ENCODE measurements around the gene SPATS2. TPM values are rescaled to one million over a fixed set of nuclear protein-coding genes. Genes with fewer than 3 reads are reported as not detected.

SPATS2 gene
- total and polyA plus RNA-seq, 7 donors = 4.4 to 10.6 (median 9.1) TPM

DNA sequence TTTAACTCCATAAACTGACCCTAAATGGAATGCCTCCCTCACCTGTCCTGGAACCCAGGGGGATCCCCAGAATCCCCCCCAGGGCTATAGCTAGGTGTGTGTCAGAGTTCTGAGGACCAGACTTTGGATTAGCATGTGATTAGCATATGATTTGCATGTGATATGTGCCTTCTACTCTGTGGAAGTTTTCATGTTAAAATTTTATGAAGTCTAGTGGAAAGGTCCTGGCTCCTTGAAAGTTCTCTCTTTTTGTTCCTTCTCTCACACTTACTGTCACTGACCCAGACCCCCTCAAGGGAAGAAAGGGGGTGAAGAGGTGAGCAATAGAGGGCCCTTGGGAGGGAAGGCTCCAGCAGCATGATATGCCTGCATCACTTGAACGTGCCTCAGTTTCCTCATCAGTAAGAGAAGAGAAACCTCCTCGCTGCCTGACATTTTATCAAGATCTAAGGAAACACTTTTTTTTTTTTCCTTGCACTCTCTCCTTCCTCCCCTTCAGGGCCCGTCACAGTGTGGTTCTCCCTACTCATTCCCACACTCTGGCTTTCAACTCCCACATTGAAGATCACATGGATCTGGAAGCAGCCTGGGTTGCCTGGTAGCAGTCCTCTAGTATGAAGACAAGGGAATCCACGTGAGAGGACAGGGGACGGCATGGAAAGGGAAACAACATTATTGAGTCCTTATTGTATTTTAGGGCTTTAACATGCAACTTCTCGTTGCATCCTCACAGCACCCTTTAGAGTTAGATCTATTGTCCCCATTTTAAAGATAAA is 27.0 kb upstream of the SPATS2 start:
- H3K27me3 ChIP-seq (ENCODE audit: insufficient read depth in 3 of 3, low read length in 2 of 3) = peaks cover 0 to 71% (median 27%) of the 10 kb centered on the region in 3 donors
- TF ChIP-seq, protein P1, sequence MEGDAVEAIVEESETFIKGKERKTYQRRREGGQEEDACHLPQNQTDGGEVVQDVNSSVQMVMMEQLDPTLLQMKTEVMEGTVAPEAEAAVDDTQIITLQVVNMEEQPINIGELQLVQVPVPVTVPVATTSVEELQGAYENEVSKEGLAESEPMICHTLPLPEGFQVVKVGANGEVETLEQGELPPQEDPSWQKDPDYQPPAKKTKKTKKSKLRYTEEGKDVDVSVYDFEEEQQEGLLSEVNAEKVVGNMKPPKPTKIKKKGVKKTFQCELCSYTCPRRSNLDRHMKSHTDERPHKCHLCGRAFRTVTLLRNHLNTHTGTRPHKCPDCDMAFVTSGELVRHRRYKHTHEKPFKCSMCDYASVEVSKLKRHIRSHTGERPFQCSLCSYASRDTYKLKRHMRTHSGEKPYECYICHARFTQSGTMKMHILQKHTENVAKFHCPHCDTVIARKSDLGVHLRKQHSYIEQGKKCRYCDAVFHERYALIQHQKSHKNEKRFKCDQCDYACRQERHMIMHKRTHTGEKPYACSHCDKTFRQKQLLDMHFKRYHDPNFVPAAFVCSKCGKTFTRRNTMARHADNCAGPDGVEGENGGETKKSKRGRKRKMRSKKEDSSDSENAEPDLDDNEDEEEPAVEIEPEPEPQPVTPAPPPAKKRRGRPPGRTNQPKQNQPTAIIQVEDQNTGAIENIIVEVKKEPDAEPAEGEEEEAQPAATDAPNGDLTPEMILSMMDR (IDR thresholded peaks at IDR 0.05) = no peak
- peaks cover 13% of the 10 kb centered on the region for H3K4me1 ChIP-seq
- WGBS, 3 donors = 68 to 75% (median 70%) methylated on average over 6 of the region's 6 CpGs
- no peak overlapping the region for H3K4me3 ChIP-seq
- intact Hi-C loops (cut with DNase I) = no loop called here
- H3K9me3 ChIP-seq = no peaks in the 10 kb centered on the region
- no peaks in the 10 kb centered on the region for H3K36me3 ChIP-seq (ENCODE audit: insufficient read depth in 1 of 2, low read depth in 1 of 2)
- ATAC-seq (no peak), DNase-seq (no peak)
- H3K27ac ChIP-seq = no peak overlapping the region

GRCh38 chr12:49340971-49341776 is 26.1 kb upstream of the SPATS2 start:
- no peaks in the 10 kb centered on the region for H3K9me3 ChIP-seq
- TF ChIP-seq, protein P1 (IDR thresholded peaks at IDR 0.05) = no peak
- DNase-seq = no peak
- WGBS, 3 donors = 45 to 50% (median 45%) methylated on average over 14 of the region's 14 CpGs
- intact Hi-C loops (cut with DNase I) = no loop called here
- no peak for ATAC-seq
- H3K4me1 ChIP-seq = peaks cover 21% of the 10 kb centered on the region
- H3K4me3 ChIP-seq = no peak overlapping the region
- H3K27me3 ChIP-seq (ENCODE audit: insufficient read depth in 3 of 3, low read length in 2 of 3) = peaks cover 0 to 71% (median 23%) of the 10 kb centered on the region in 3 donors
- H3K36me3 ChIP-seq (ENCODE audit: insufficient read depth in 1 of 2, low read depth in 1 of 2) = no peaks in the 10 kb centered on the region
- no peak overlapping the region for H3K27ac ChIP-seq

GRCh38 chr12:49341777-49342065 is 25.5 kb upstream of the SPATS2 start:
- Histone ChIP-seq H3K36me3 (ENCODE audit: insufficient read depth in 1 of 2, low read depth in 1 of 2) (no peaks in the 10 kb centered on the region), H3K4me1 (peaks cover 27% of the 10 kb centered on the region), H3K4me3 (no peak overlapping the region), H3K9me3 (no peaks in the 10 kb centered on the region), H3K27me3 (ENCODE audit: insufficient read depth in 3 of 3, low read length in 2 of 3) (peaks cover 0 to 71% (median 22%) of the 10 kb centered on the region in 3 donors), H3K27ac (no peak overlapping the region)
- TF ChIP-seq, protein P1 (IDR thresholded peaks at IDR 0.05) = no peak
- no peak for DNase-seq
- no peak for ATAC-seq
- intact Hi-C loops (cut with DNase I) = loop anchor here in 1 of 2 donors (2.0 kb wide), 1 partner anchor 53 kb away; no protein-coding TSS in a partner anchor
- 33 to 43% (median 43%) methylated on average over 21 of the region's 21 CpGs for WGBS, 3 donors

- intact Hi-C loops (cut with DNase I) = loop anchor here in 1 of 2 donors (2.0 kb wide), 1 partner anchor 53 kb away; no protein-coding TSS in a partner anchor
- TF ChIP-seq, protein P1 (IDR thresholded peaks at IDR 0.05) = peak; percentile 68
- H3K27me3 ChIP-seq (ENCODE audit: insufficient read depth in 3 of 3, low read length in 2 of 3) = peaks cover 0 to 73% (median 26%) of the 10 kb centered on the region in 3 donors
- H3K4me3 ChIP-seq = peak overlapping the region; percentile 61
- ATAC-seq (peak; percentile 41 to 62 (median 49)), DNase-seq (peak; percentile 73 to 84)
- H3K9me3 ChIP-seq = no peaks in the 10 kb centered on the region
- 2 to 3% (median 3%) methylated on average over 55 to 58 of the region's 58 CpGs for WGBS, 3 donors
- peaks cover 32% of the 10 kb centered on the region for H3K4me1 ChIP-seq
- no peak overlapping the region for H3K27ac ChIP-seq
- no peaks in the 10 kb centered on the region for H3K36me3 ChIP-seq (ENCODE audit: insufficient read depth in 1 of 2, low read depth in 1 of 2)
These were observed 25.0 kb upstream of the SPATS2 start for GRCh38 chr12:49342066-49342913.
